Measurements from ENCODE around the gene RBFOX2. TPM values are rescaled to one million over a fixed set of nuclear protein-coding genes. Genes with fewer than 3 reads are reported as not detected.

Gene RBFOX2
- total and polyA plus RNA-seq, 3 donors from 2014 or later, result 53.4 to 85.2 (median 63.9) TPM

GRCh38 chr22:35904752-35905151 is 123.9 kb downstream of the RBFOX2 start:
- intact Hi-C loops (cut with DNase I; ENCODE audit: low total_unique reads), result no loop called here
- Histone ChIP-seq H3K4me1 (peaks cover 3% of the 10 kb centered on the region), H3K27me3 (no peaks in the 10 kb centered on the region), H3K27ac (no peak overlapping the region), H3K36me3 (ENCODE audit: low read depth, missing control alignments) (no peaks in the 10 kb centered on the region), H3K9me3 (no peaks in the 10 kb centered on the region), H3K4me3 (no peak overlapping the region)
- no peak for DNase-seq
- TF ChIP-seq POLR2A (IDR thresholded peaks at IDR 0.05) (no peak), CTCF (IDR thresholded peaks at IDR 0.05) (no peak)
- 81 to 85% methylated on average over 6 of the region's 6 CpGs for WGBS, 2 donors

- Histone ChIP-seq H3K9me3 (no peaks in the 10 kb centered on the region), H3K4me3 (no peak overlapping the region), H3K4me1 (no peaks in the 10 kb centered on the region), H3K27me3 (no peaks in the 10 kb centered on the region), H3K27ac (no peak overlapping the region), H3K36me3 (ENCODE audit: low read depth, missing control alignments) (no peaks in the 10 kb centered on the region)
- WGBS, 2 donors, result 41 to 52% methylated on average over 2 of the region's 2 CpGs
- TF ChIP-seq CTCF (IDR thresholded peaks at IDR 0.05), result no peak
- no peak for TF ChIP-seq POLR2A (IDR thresholded peaks at IDR 0.05)
- no peak for DNase-seq
- intact Hi-C loops (cut with DNase I; ENCODE audit: low total_unique reads), result no loop called here
These were observed 124.3 kb downstream of the RBFOX2 start for GRCh38 chr22:35904336-35904692.

GRCh38 chr22:35903571-35904335 is 124.9 kb downstream of the RBFOX2 start:
- Histone ChIP-seq H3K27me3 (no peaks in the 10 kb centered on the region), H3K36me3 (ENCODE audit: low read depth, missing control alignments) (no peaks in the 10 kb centered on the region), H3K27ac (no peak overlapping the region), H3K4me3 (no peak overlapping the region), H3K9me3 (no peaks in the 10 kb centered on the region), H3K4me1 (no peaks in the 10 kb centered on the region)
- DNase-seq, result no peak
- intact Hi-C loops (cut with DNase I; ENCODE audit: low total_unique reads), result no loop called here
- TF ChIP-seq CTCF (IDR thresholded peaks at IDR 0.05) (no peak), POLR2A (IDR thresholded peaks at IDR 0.05) (no peak)
- WGBS, 2 donors, result 62 to 64% methylated on average over 3 of the region's 3 CpGs

GRCh38 chr22:35900483-35901168 is 128.0 kb downstream of the RBFOX2 start:
- Histone ChIP-seq H3K27ac (no peak overlapping the region), H3K36me3 (ENCODE audit: low read depth, missing control alignments) (no peaks in the 10 kb centered on the region), H3K4me1 (peaks cover under 1% of the 10 kb centered on the region), H3K4me3 (no peak overlapping the region), H3K9me3 (no peaks in the 10 kb centered on the region), H3K27me3 (no peaks in the 10 kb centered on the region)
- DNase-seq, result no peak
- 54 to 74% methylated on average over 4 to 5 of the region's 5 CpGs for WGBS, 2 donors
- intact Hi-C loops (cut with DNase I; ENCODE audit: low total_unique reads), result no loop called here
- no peak for TF ChIP-seq POLR2A (IDR thresholded peaks at IDR 0.05)
- TF ChIP-seq CTCF (IDR thresholded peaks at IDR 0.05), result no peak
